IMR-90 (cell line): ENCODE results near the gene RYR2. TPM values are rescaled to one million over a fixed set of nuclear protein-coding genes. Genes with fewer than 3 reads are reported as not detected.
A peak's percentile ranks its signal among the peaks of the same experiment; 100 is the strongest.

Experiments
- ATAC-seq: fragments of 200-7000 bp; cut with Tn5 transposase; 2 replicates; pipeline ENCODE4 v1.9.1; 2020; ENCODE audit warnings: low read depth, mild to moderate bottlenecking, moderate library complexity
- BruUV-seq: library from RNA; stranded (reverse); fragments of 400-500 nt; replicated peaks from 2 replicates; lab custom pipeline; 2021; lab: Mats Ljungman, UMichigan
- CTCF ChIA-PET: fragments of 300-600 bp; formaldehyde crosslinking; extraction: SDS; loops from one replicate; lab custom pipeline; 2021; ENCODE audit warnings: antibody characterized with exemption; lab: Yijun Ruan, JAX
- POLR2A ChIA-PET: fragments of 300-600 bp; sonication (Branson Sonifier 250); formaldehyde crosslinking; loops from one replicate; lab custom pipeline; 2022; ENCODE audit warnings: antibody characterized with exemption; ENCODE audit not compliant: unreplicated experiment; lab: Charles Lee
- DNase-seq: peaks from one replicate; pipeline ENCODE4 v3.0.0; 2013
- H2AFZ ChIP-seq: replicated peaks from 2 replicates; pipeline ENCODE3; 2013; ENCODE audit warnings: low read length, mild to moderate bottlenecking; ENCODE audit not compliant: poor library complexity
- H2AK5ac ChIP-seq: 2 replicates; pipeline ENCODE4 v1.6.1; 2013; ENCODE audit warnings: low read depth, low read length, inconsistent platforms
- H2AK9ac ChIP-seq: replicated peaks from 2 replicates; pipeline ENCODE3; 2013; ENCODE audit warnings: mild to moderate bottlenecking, low read depth, low read length, moderate library complexity; ENCODE audit not compliant: poor library complexity
- H2BK120ac ChIP-seq: 2 replicates; pipeline ENCODE4 v1.6.1; 2013; ENCODE audit warnings: low read depth, low read length, inconsistent platforms
- H2BK15ac ChIP-seq: 3 replicates; pipeline ENCODE4 v1.6.1; 2013; ENCODE audit warnings: low read depth, low read length, inconsistent platforms
- H2BK20ac ChIP-seq: 2 replicates; pipeline ENCODE4 v1.6.1; 2013; ENCODE audit warnings: low read depth, mild to moderate bottlenecking, inconsistent platforms, low read length, moderate library complexity
- H2BK5ac ChIP-seq: 2 replicates; pipeline ENCODE4 v1.6.1; 2013; ENCODE audit warnings: mild to moderate bottlenecking, low read depth, low read length, inconsistent platforms; ENCODE audit not compliant: poor library complexity, severe bottlenecking
- H3K14ac ChIP-seq: replicated peaks from 2 replicates; pipeline ENCODE4 v1.6.1; 2013; ENCODE audit warnings: low read depth, low read length, inconsistent platforms
- H3K18ac ChIP-seq: 2 replicates; pipeline ENCODE4 v1.6.1; 2013; ENCODE audit warnings: low read depth, low read length, control low read depth
- H3K23ac ChIP-seq: 2 replicates; pipeline ENCODE4 v1.6.1; 2013; ENCODE audit warnings: low read depth, low read length, inconsistent platforms
- H3K27ac ChIP-seq: 2 replicates; pipeline ENCODE4 v1.5.1; 2013; ENCODE audit warnings: mild to moderate bottlenecking, control low read depth, low read length; ENCODE audit not compliant: insufficient read depth
- H3K27me3 ChIP-seq: 2 replicates; pipeline ENCODE4 v1.6.1; 2013; ENCODE audit warnings: low read length; ENCODE audit not compliant: control insufficient read depth, insufficient read depth
- H3K36me3 ChIP-seq: 2 replicates; pipeline ENCODE4 v1.6.1; 2013; ENCODE audit warnings: low read length, mixed read lengths; ENCODE audit not compliant: control insufficient read depth, insufficient read depth
- H3K4ac ChIP-seq: 2 replicates; pipeline ENCODE4 v1.6.1; 2013; ENCODE audit warnings: low read depth, low read length, inconsistent platforms
- H3K4me1 ChIP-seq: 2 replicates; pipeline ENCODE4 v1.6.1; 2013; ENCODE audit warnings: low read length, mixed read lengths; ENCODE audit not compliant: control insufficient read depth, insufficient read depth
- H3K4me2 ChIP-seq: 2 replicates; pipeline ENCODE4 v1.6.1; 2013; ENCODE audit warnings: low read depth, mild to moderate bottlenecking, control low read depth, low read length, moderate library complexity
- H3K4me3 ChIP-seq: 2 replicates; pipeline ENCODE4 v1.5.1; 2013; ENCODE audit warnings: low read depth, mild to moderate bottlenecking, control low read depth, low read length, moderate library complexity; ENCODE audit not compliant: insufficient read depth
- H3K56ac ChIP-seq: 2 replicates; pipeline ENCODE4 v1.6.1; 2013; ENCODE audit warnings: low read length, inconsistent platforms; ENCODE audit not compliant: insufficient read depth; ENCODE audit errors: extremely low read depth
- H3K79me1 ChIP-seq, 2 experiments: 2 replicates each; pipeline ENCODE4 v1.6.1; 2013; ENCODE audit warnings: low read length in 2 of 2, inconsistent platforms in 1 of 2, low read depth in 1 of 2
- H3K9ac ChIP-seq: 2 replicates; pipeline ENCODE4 v1.6.1; 2013; ENCODE audit warnings: low read depth, low read length, control low read depth
- H3K9me1 ChIP-seq: 2 replicates; pipeline ENCODE4 v1.6.1; 2013; ENCODE audit warnings: low read length, inconsistent platforms; ENCODE audit not compliant: insufficient read depth
- H3K9me3 ChIP-seq: 2 replicates; pipeline ENCODE4 v1.6.1; 2013; ENCODE audit warnings: low read length; ENCODE audit not compliant: control insufficient read depth, insufficient read depth
- H4K20me1 ChIP-seq: 2 replicates; pipeline ENCODE4 v1.6.1; 2013; ENCODE audit warnings: low read length, inconsistent platforms; ENCODE audit not compliant: insufficient read depth
- H4K5ac ChIP-seq: 2 replicates; pipeline ENCODE4 v1.6.1; 2013; ENCODE audit warnings: mild to moderate bottlenecking, low read depth, low read length, control low read depth
- H4K8ac ChIP-seq, 2 experiments: 2 replicates each; pipeline ENCODE4 v1.6.1; 2013; ENCODE audit warnings: low read depth in 2 of 2, low read length in 2 of 2, control low read depth in 1 of 2, inconsistent platforms in 1 of 2
- H4K91ac ChIP-seq: 2 replicates; pipeline ENCODE4 v1.6.1; 2013; ENCODE audit warnings: low read depth, low read length, inconsistent platforms; ENCODE audit not compliant: insufficient read depth
- POLR2A ChIP-seq: IDR thresholded peaks from 2 replicates; pipeline ENCODE4 v1.6.1; 2012; ENCODE audit warnings: mild to moderate bottlenecking, low read depth, low read length
- RAD21 ChIP-seq: IDR thresholded peaks from 2 replicates; pipeline ENCODE4 v1.6.1; 2012; ENCODE audit warnings: low read length, improper control_type of control experiment
- SMC3 ChIP-seq: fragments of 150-350 bp; IDR thresholded peaks from 2 replicates; pipeline ENCODE4 v1.6.1; 2016; ENCODE audit warnings: low read depth, mild to moderate bottlenecking, antibody characterized with exemption, low read length, moderate library complexity
- WGBS, 2 experiments: methylation state at CpG; one replicate each; pipeline versions ENCODE4 v1.1.5 to v1.1.7; 2013; ENCODE audit warnings: missing lambda C conversion rate in 2 of 2; ENCODE audit not compliant: insufficient read length in 1 of 2; ENCODE audit errors: extremely low coverage in 2 of 2; 5-methylcytosine and 5-hydroxymethylcytosine counted together
- dilution Hi-C: fragments of 300-500 bp; cut with HindIII; formaldehyde crosslinking; loops from one replicate; pipeline ENCODE4 v1.14.3; 2018; ENCODE audit warnings: low sequenced_read_pairs; ENCODE audit not compliant: unreplicated experiment
- in situ Hi-C: fragments of 300-500 bp; cut with MboI; formaldehyde crosslinking; loops from 3 replicates; pipeline ENCODE4 v1.14.3; 2019; ENCODE audit warnings: low sequenced_read_pairs, inconsistent platforms, mixed read lengths
- intact Hi-C: fragments of 100-400 bp; cut with micrococcal nuclease; formaldehyde crosslinking; loops from 2 replicates; pipeline ENCODE4 v1.10.0; 2022
- polyA plus RNA-seq, 3 experiments: library from polyadenylated mRNA; depleted of rRNA; stranded (reverse); fragments of >200 nt; gene quantifications; 2 replicates each; pipeline ENCODE4 v1.2.3, GENCODE V29; 2012; ENCODE audit warnings: low replicate concordance in 1 of 3
- total RNA-seq: library from RNA; depleted of rRNA; stranded (reverse); fragments of >200 nt; gene quantifications from 2 replicates; pipeline ENCODE4 v1.2.3, GENCODE V29; 2012
- TF ChIP-seq, protein P1 (sequence below): conservative IDR thresholded peaks from 2 replicates; pipeline ENCODE4 v1.5.1; 2012; ENCODE audit warnings: mild to moderate bottlenecking, low read depth, low read length, improper control_type of control experiment

Gene RYR2
- total and polyA plus RNA-seq, 2 of the 4 experiments (the other 2 are of a cell fraction) = not detected

- no peak overlapping the region for H3K14ac ChIP-seq
- H2BK15ac ChIP-seq = no peak overlapping the region
- ATAC-seq (no peak; the same call in 1 of the 2 replicates), DNase-seq (peak; percentile 32)
- H3K27me3 ChIP-seq = no peaks in the 10 kb centered on the region
- 100% methylated on average over 3 of the region's 8 CpGs; no CpG with 5 or more reads in 1 of the 2 experiments for WGBS, 2 experiments
- no peaks in the 10 kb centered on the region for H3K9me1 ChIP-seq
- no peak overlapping the region for H4K5ac ChIP-seq
- H3K4ac ChIP-seq = no peak overlapping the region
- H4K91ac ChIP-seq = no peak overlapping the region
- TF ChIP-seq, protein P1, sequence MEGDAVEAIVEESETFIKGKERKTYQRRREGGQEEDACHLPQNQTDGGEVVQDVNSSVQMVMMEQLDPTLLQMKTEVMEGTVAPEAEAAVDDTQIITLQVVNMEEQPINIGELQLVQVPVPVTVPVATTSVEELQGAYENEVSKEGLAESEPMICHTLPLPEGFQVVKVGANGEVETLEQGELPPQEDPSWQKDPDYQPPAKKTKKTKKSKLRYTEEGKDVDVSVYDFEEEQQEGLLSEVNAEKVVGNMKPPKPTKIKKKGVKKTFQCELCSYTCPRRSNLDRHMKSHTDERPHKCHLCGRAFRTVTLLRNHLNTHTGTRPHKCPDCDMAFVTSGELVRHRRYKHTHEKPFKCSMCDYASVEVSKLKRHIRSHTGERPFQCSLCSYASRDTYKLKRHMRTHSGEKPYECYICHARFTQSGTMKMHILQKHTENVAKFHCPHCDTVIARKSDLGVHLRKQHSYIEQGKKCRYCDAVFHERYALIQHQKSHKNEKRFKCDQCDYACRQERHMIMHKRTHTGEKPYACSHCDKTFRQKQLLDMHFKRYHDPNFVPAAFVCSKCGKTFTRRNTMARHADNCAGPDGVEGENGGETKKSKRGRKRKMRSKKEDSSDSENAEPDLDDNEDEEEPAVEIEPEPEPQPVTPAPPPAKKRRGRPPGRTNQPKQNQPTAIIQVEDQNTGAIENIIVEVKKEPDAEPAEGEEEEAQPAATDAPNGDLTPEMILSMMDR = peak; percentile 66
- TF ChIP-seq RAD21 (peak; percentile 63), POLR2A (no peak), SMC3 (peak; percentile 16; the same call in 1 of the 2 replicates)
- H3K9ac ChIP-seq = no peak overlapping the region
- no peak overlapping the region for H2BK20ac ChIP-seq
- H3K4me1 ChIP-seq = no peaks in the 10 kb centered on the region
- no peak overlapping the region for H2BK5ac ChIP-seq
- H3K56ac ChIP-seq = no peak overlapping the region
- no peak overlapping the region for H3K4me3 ChIP-seq
- no peaks in the 10 kb centered on the region for H3K36me3 ChIP-seq
- no peaks in the 10 kb centered on the region for H3K9me3 ChIP-seq
- no peaks in the 10 kb centered on the region for H4K20me1 ChIP-seq
- H3K79me1 ChIP-seq = no peaks in the 10 kb centered on the region
- no peak overlapping the region for H3K4me2 ChIP-seq
- POLR2A ChIA-PET = no interaction called here
- in situ Hi-C loops (loop anchor here (25.0 kb wide), 3 partner anchors 624 to 1274 kb away; partner anchors contain the start of gene HEATR1), dilution Hi-C loops (no loop called here), intact Hi-C loops (loop anchor here (1.0 to 10.0 kb wide), 5 partner anchors 343 to 1282 kb away; no protein-coding TSS in a partner anchor)
- H4K8ac ChIP-seq = no peak overlapping the region
- H3K27ac ChIP-seq = no peak overlapping the region
- no peak overlapping the region for H2AK5ac ChIP-seq
- BruUV-seq = no TSS peak
- H2BK120ac ChIP-seq = no peak overlapping the region
- no peak overlapping the region for H3K23ac ChIP-seq
- H3K18ac ChIP-seq = no peak overlapping the region
- H2AK9ac ChIP-seq = no peak overlapping the region
- CTCF ChIA-PET = interaction anchor here (0.5 to 1.2 kb wide), 6 partner anchors 16 to 789 kb away, joined by 3 read pairs; partner anchors contain the start of gene HEATR1
- H2AFZ ChIP-seq = no peak overlapping the region
These were observed 344.6 kb downstream of the RYR2 start for GRCh38 chr1:237386362-237387143.
